GM19372 (cell line): ENCODE data around the gene SHKBP1.

Experiments used
- ATAC-seq: cut with Tn5 transposase; IDR thresholded peaks from one replicate; pipeline ENCODE4 v1.9.1; 2021; ENCODE audit warnings: mild to moderate bottlenecking, low read depth, moderate library complexity; ENCODE audit not compliant: unreplicated experiment

Gene SHKBP1

DNA sequence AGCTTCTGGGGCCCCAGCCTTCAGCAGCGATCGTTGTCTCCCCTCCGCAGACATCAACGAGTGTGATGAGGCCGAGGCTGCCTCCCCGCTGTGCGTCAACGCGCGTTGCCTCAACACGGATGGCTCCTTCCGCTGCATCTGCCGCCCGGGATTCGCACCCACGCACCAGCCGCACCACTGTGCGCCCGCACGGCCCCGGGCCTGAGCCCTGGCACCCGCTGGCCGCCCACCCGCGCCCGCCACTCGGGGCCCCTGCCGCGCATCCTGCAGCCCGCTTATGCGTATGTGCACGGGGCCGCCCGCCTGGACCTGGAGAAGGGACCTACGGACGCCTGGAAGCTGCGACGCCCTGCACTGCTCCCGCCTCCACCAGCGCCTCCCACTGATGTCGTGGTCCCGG is 52.7 kb downstream of the SHKBP1 start:
- ATAC-seq: no peak

GRCh38 chr19:40630571-40631160 is 54.0 kb downstream of the SHKBP1 start:
- no peak for ATAC-seq

GRCh38 chr19:40632311-40633036 is 55.8 kb downstream of the SHKBP1 start:
- no peak for ATAC-seq

- no peak for ATAC-seq
Measured at GRCh38 chr19:40633207-40633606, 56.5 kb downstream of the SHKBP1 start.

DNA sequence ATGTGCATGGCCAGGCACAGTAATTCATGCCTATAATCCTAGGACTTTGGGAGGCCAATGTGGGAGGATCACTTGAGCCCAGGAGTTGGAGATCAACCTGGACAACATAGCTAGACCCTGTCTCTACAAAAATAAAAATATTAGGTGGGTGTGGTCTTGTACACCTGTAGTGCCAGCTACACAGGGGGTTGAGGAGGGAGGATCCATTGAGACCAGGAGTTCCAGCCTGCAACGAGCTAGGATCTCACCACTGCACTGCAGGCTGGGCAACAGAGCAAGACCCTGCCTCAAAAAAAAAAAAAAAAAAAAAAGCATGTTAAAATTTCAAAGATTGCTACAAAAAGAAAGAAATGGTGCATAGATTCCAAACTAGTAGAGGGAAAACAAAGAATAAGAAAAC is 61.7 kb downstream of the SHKBP1 start:
- ATAC-seq: no peak

GRCh38 chr19:40639638-40639982 is 62.9 kb downstream of the SHKBP1 start:
- ATAC-seq: no peak

GRCh38 chr19:40640744-40641143 is 64.1 kb downstream of the SHKBP1 start:
- no peak for ATAC-seq
